ENCODE measurements around the gene CBR1. TPM values are rescaled to one million over a fixed set of nuclear protein-coding genes. Genes with fewer than 3 reads are reported as not detected.

The CBR1 gene
- polyA plus RNA-seq, 3 donors, result 36.9 to 114 (median 100) TPM

DNA sequence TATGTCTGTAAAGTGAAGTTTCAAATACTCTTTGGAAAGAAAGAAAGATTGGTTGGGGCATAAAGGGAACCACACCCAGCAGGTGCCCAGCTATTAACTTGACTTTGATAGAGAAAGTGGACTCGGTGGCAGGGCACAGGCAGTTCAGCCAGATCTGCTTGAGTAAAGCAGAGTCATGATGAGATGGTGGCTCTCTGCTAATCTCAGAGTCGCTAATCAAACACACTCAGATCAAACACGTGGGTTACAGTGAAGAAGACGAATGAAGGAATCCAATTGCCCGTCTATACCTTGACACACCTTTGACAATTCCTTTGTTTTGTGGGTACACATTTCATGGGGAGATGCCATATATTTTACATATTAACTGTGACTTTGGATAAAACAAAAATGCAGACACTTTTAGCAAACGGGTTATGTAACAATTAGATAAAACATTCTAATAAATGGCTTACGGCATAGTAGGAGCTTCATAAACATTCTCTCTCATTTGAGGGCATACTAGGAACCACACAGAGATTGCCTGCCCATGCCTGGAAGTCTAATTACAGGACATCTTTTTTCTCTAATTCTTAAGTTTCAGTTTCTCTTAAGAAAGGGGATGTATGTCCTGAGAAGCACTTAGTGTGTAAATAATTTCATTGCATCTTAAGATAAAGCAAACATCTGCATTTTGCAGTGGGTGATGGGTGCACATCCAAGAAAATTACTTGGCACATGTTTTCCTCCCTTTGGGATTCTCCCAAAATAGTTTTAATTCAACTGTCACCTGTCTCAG is 7.2 kb downstream of the CBR1 start:
- Histone ChIP-seq H3K9me3 (replicated peaks in 1 of 2; ENCODE audit: control insufficient read depth in 1 of 2, insufficient read depth in 1 of 2, low read length in 2 of 2) (no peaks in the 10 kb centered on the region), H3K9ac (ENCODE audit: insufficient read depth, low read length, poor library complexity, severe bottlenecking) (no peak overlapping the region), H3K4me2 (replicated peaks; ENCODE audit: extremely low read depth, low read length, poor library complexity, severe bottlenecking) (peak overlapping the region; percentile 38), H3K79me2 (ENCODE audit: insufficient read depth, low read length) (no peaks in the 10 kb centered on the region), H2AFZ (ENCODE audit: insufficient read depth, low read depth, low read length, poor library complexity, severe bottlenecking) (peak overlapping the region; percentile 68), H4K20me1 (ENCODE audit: insufficient read depth, low read length) (no peaks in the 10 kb centered on the region), H3K27ac (ENCODE audit: low read depth in 1 of 2, low read length in 2 of 2) (peak overlapping the region in 1 of 2 donors; percentile 59), H3K27me3 (ENCODE audit: control insufficient read depth in 2 of 2, insufficient read depth in 2 of 2, low read length in 2 of 2) (no peaks in the 10 kb centered on the region), H3K36me3 (replicated peaks in 1 of 2; ENCODE audit: control insufficient read depth in 1 of 2, insufficient read depth in 2 of 2, low read length in 2 of 2) (peaks cover 7 to 28% of the 10 kb centered on the region in 2 donors), H3K4me3 (replicated peaks in 1 of 3; ENCODE audit: low read depth in 2 of 3, low read length in 3 of 3) (peak overlapping the region in 1 of 3 experiments; percentile 34), H3K4me1 (ENCODE audit: control insufficient read depth in 1 of 2, insufficient read depth in 2 of 2, low read length in 2 of 2) (peaks cover 34 to 37% of the 10 kb centered on the region in 2 donors)
- peak overlapping the region in 6 of 7 donors; percentile 2 to 76 (median 62) for H3K27ac Mint-ChIP-seq
- peaks cover 0 to 7% (median 0%) of the 10 kb centered on the region in 7 donors for H3K9me3 Mint-ChIP-seq
- TF ChIP-seq, protein P1, sequence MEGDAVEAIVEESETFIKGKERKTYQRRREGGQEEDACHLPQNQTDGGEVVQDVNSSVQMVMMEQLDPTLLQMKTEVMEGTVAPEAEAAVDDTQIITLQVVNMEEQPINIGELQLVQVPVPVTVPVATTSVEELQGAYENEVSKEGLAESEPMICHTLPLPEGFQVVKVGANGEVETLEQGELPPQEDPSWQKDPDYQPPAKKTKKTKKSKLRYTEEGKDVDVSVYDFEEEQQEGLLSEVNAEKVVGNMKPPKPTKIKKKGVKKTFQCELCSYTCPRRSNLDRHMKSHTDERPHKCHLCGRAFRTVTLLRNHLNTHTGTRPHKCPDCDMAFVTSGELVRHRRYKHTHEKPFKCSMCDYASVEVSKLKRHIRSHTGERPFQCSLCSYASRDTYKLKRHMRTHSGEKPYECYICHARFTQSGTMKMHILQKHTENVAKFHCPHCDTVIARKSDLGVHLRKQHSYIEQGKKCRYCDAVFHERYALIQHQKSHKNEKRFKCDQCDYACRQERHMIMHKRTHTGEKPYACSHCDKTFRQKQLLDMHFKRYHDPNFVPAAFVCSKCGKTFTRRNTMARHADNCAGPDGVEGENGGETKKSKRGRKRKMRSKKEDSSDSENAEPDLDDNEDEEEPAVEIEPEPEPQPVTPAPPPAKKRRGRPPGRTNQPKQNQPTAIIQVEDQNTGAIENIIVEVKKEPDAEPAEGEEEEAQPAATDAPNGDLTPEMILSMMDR (IDR thresholded peaks at IDR 0.05), result no peak
- H3K27me3 Mint-ChIP-seq (ENCODE audit: low read depth in 3 of 3), result peaks cover 0 to 3% (median 0%) of the 10 kb centered on the region in 3 donors
- intact Hi-C loops (cut with micrococcal nuclease), result no loop called here
- H3K4me1 Mint-ChIP-seq, result peaks cover 48% of the 10 kb centered on the region
- H3K4me3 Mint-ChIP-seq, result no peak overlapping the region
- peak in 1 of 3 donors; percentile 4 for DNase-seq
- WGBS (ENCODE audit: insufficient coverage), result 13% methylated on average over 1 of the region's 7 CpGs
- H3K36me3 Mint-ChIP-seq, result peaks cover 18 to 19% of the 10 kb centered on the region in 2 donors

- Mint-ChIP-seq H3K4me1 (peaks cover 42% of the 10 kb centered on the region), H3K9me3 (peaks cover 0 to 7% (median 0%) of the 10 kb centered on the region in 7 donors), H3K27ac (peak overlapping the region in 4 of 7 donors; percentile 49 to 62 (median 50)), H3K27me3 (ENCODE audit: low read depth in 3 of 3) (peaks cover 0 to 3% (median 0%) of the 10 kb centered on the region in 3 donors), H3K4me3 (no peak overlapping the region), H3K36me3 (peaks cover 11 to 13% of the 10 kb centered on the region in 2 donors)
- no peaks in the 10 kb centered on the region for H4K20me1 ChIP-seq (ENCODE audit: insufficient read depth, low read length)
- TF ChIP-seq, protein P1 (IDR thresholded peaks at IDR 0.05), result no peak
- peak overlapping the region; percentile 6 to 59 for H3K27ac ChIP-seq (ENCODE audit: low read depth in 1 of 2, low read length in 2 of 2)
- H3K79me2 ChIP-seq (ENCODE audit: insufficient read depth, low read length), result no peaks in the 10 kb centered on the region
- peak overlapping the region in 1 of 3 experiments; percentile 34 for H3K4me3 ChIP-seq (replicated peaks in 1 of 3; ENCODE audit: low read depth in 2 of 3, low read length in 3 of 3)
- peak overlapping the region; percentile 68 for H2AFZ ChIP-seq (ENCODE audit: insufficient read depth, low read depth, low read length, poor library complexity, severe bottlenecking)
- H3K9me3 ChIP-seq (replicated peaks in 1 of 2; ENCODE audit: control insufficient read depth in 1 of 2, insufficient read depth in 1 of 2, low read length in 2 of 2), result no peaks in the 10 kb centered on the region
- DNase-seq, result no peak
- peaks cover 0 to 22% of the 10 kb centered on the region in 2 donors for H3K36me3 ChIP-seq (replicated peaks in 1 of 2; ENCODE audit: control insufficient read depth in 1 of 2, insufficient read depth in 2 of 2, low read length in 2 of 2)
- intact Hi-C loops (cut with micrococcal nuclease), result no loop called here
- H3K4me1 ChIP-seq (ENCODE audit: control insufficient read depth in 1 of 2, insufficient read depth in 2 of 2, low read length in 2 of 2), result peaks cover 34 to 37% of the 10 kb centered on the region in 2 donors
- WGBS (ENCODE audit: insufficient coverage), result 78% methylated on average over 7 of the region's 9 CpGs
- H3K9ac ChIP-seq (ENCODE audit: insufficient read depth, low read length, poor library complexity, severe bottlenecking), result no peak overlapping the region
- H3K4me2 ChIP-seq (replicated peaks; ENCODE audit: extremely low read depth, low read length, poor library complexity, severe bottlenecking), result peak overlapping the region; percentile 38
- H3K27me3 ChIP-seq (ENCODE audit: control insufficient read depth in 2 of 2, insufficient read depth in 2 of 2, low read length in 2 of 2), result no peaks in the 10 kb centered on the region
Observed at GRCh38 chr21:36077758-36078157, 7.9 kb downstream of the CBR1 start.
